Trophoblast cell (in vitro differentiated cells and primary cell): ENCODE data around the gene ERI2.
"Not testable (repeated sequence)": the region's sequence is repeated elsewhere in the genome, so short reads cannot be mapped to it uniquely, and the experiment has no call there.

Source experiments
- DNase-seq, 2 donors: peaks; one replicate each; pipeline ENCODE4 v3.0.0-alpha.2; 2016
- H2AFZ ChIP-seq: 2 replicates; pipeline ENCODE4 v1.6.1; 2013; ENCODE audit warnings: low read length, moderate library complexity, mild to moderate bottlenecking; ENCODE audit not compliant: insufficient read depth, poor library complexity
- H2AK5ac ChIP-seq: 2 replicates; pipeline ENCODE4 v1.6.1; 2013; ENCODE audit warnings: mild to moderate bottlenecking, low read length
- H2BK120ac ChIP-seq: 2 replicates; pipeline ENCODE4 v1.6.1; 2013; ENCODE audit warnings: low read length, mild to moderate bottlenecking, moderate library complexity; ENCODE audit not compliant: insufficient read depth, poor library complexity
- H2BK12ac ChIP-seq: 2 replicates; pipeline ENCODE4 v1.6.1; 2013; ENCODE audit warnings: mild to moderate bottlenecking, low read length, moderate library complexity
- H2BK5ac ChIP-seq: 2 replicates; pipeline ENCODE4 v1.6.1; 2013; ENCODE audit warnings: low read length, low read depth, moderate library complexity, mild to moderate bottlenecking; ENCODE audit not compliant: poor library complexity
- H3K14ac ChIP-seq: 2 replicates; pipeline ENCODE4 v1.6.1; 2013; ENCODE audit warnings: mild to moderate bottlenecking, low read length
- H3K18ac ChIP-seq: 2 replicates; pipeline ENCODE4 v1.6.1; 2013; ENCODE audit warnings: mild to moderate bottlenecking, low read length
- H3K23ac ChIP-seq: 2 replicates; pipeline ENCODE4 v1.6.1; 2013; ENCODE audit warnings: low read length
- H3K27ac ChIP-seq: 2 replicates; pipeline ENCODE4 v1.5.1; 2013; ENCODE audit warnings: low read depth, mild to moderate bottlenecking, inconsistent platforms, low read length, moderate library complexity
- H3K27me3 ChIP-seq: 2 replicates; pipeline ENCODE4 v1.6.1; 2013; ENCODE audit warnings: inconsistent platforms, mild to moderate bottlenecking, low read length, moderate library complexity; ENCODE audit not compliant: insufficient read depth
- H3K36me3 ChIP-seq, 2 experiments: 1 replicate in 1 of 2; 2 replicates in 1 of 2; pipeline ENCODE4 v1.6.1; 2013; ENCODE audit warnings: low read length in 2 of 2, mild to moderate bottlenecking in 2 of 2, moderate library complexity in 1 of 2; ENCODE audit not compliant: insufficient read depth in 2 of 2, control insufficient read depth in 1 of 2
- H3K4ac ChIP-seq: 2 replicates; pipeline ENCODE4 v1.6.1; 2013; ENCODE audit warnings: low read depth, mild to moderate bottlenecking, low read length, moderate library complexity
- H3K4me1 ChIP-seq, 2 experiments: 1 replicate in 1 of 2; 2 replicates in 1 of 2; pipeline ENCODE4 v1.6.1; 2013; ENCODE audit warnings: low read length in 2 of 2, mild to moderate bottlenecking in 2 of 2, moderate library complexity in 1 of 2; ENCODE audit not compliant: insufficient read depth in 2 of 2, control insufficient read depth in 1 of 2
- H3K4me2 ChIP-seq: 2 replicates; pipeline ENCODE4 v1.6.1; 2013; ENCODE audit warnings: inconsistent platforms, mild to moderate bottlenecking, low read length, moderate library complexity
- H3K4me3 ChIP-seq: 2 replicates; pipeline ENCODE4 v1.5.1; 2013; ENCODE audit warnings: mild to moderate bottlenecking, low read depth, low read length, inconsistent platforms
- H3K79me1 ChIP-seq: one replicate; pipeline ENCODE4 v1.6.1; 2013; ENCODE audit warnings: low read length
- H3K79me2 ChIP-seq: 2 replicates; pipeline ENCODE4 v1.6.1; 2013; ENCODE audit warnings: low read length, mild to moderate bottlenecking; ENCODE audit not compliant: control insufficient read depth, insufficient read depth, poor library complexity
- H3K9ac ChIP-seq: 2 replicates; pipeline ENCODE4 v1.6.1; 2013; ENCODE audit warnings: mild to moderate bottlenecking, low read length
- H3K9me3 ChIP-seq: 2 replicates; pipeline ENCODE4 v1.6.1; 2013; ENCODE audit warnings: low read depth, mild to moderate bottlenecking, control low read depth, inconsistent platforms, low read length; ENCODE audit not compliant: insufficient read depth
- H4K12ac ChIP-seq: 2 replicates; pipeline ENCODE4 v1.6.1; 2013; ENCODE audit warnings: low read depth, mild to moderate bottlenecking, low read length, moderate library complexity
- H4K8ac ChIP-seq: 2 replicates; pipeline ENCODE4 v1.6.1; 2013; ENCODE audit warnings: low read depth, mild to moderate bottlenecking, low read length, moderate library complexity
- H4K91ac ChIP-seq: one replicate; pipeline ENCODE4 v1.6.1; 2013; ENCODE audit warnings: low read depth, mild to moderate bottlenecking, low read length, moderate library complexity
- WGBS: extraction: QIAGEN DNeasy Blood & Tissue Kit; methylation state at CpG from one replicate; pipeline ENCODE4 v1.1.7; 2013; ENCODE audit warnings: missing lambda C conversion rate; ENCODE audit not compliant: insufficient read length, insufficient coverage; ENCODE audit errors: extremely low coverage; 5-methylcytosine and 5-hydroxymethylcytosine counted together

ERI2 gene

GRCh38 chr16:20755799-20756198 is 50.5 kb downstream of the ERI2 start:
- not testable (repeated sequence) for H3K18ac ChIP-seq, H3K79me1 ChIP-seq, H3K9me3 ChIP-seq, H4K91ac ChIP-seq, H3K23ac ChIP-seq, H3K79me2 ChIP-seq, H3K9ac ChIP-seq, H2AK5ac ChIP-seq, H2BK120ac ChIP-seq, H3K4ac ChIP-seq, H4K8ac ChIP-seq, H3K14ac ChIP-seq, H3K27me3 ChIP-seq, H2BK5ac ChIP-seq, H2AFZ ChIP-seq, H3K4me3 ChIP-seq, H3K4me1 ChIP-seq, DNase-seq, H3K36me3 ChIP-seq, H3K27ac ChIP-seq, H3K4me2 ChIP-seq, H2BK12ac ChIP-seq, H4K12ac ChIP-seq
- no CpG with 5 or more reads among the region's 5 CpGs for WGBS

GRCh38 chr16:20755238-20755637 is 51.0 kb downstream of the ERI2 start:
- H2AK5ac ChIP-seq: no peak overlapping the region
- H3K4me3 ChIP-seq: no peak overlapping the region
- H2BK12ac ChIP-seq: no peak overlapping the region

DNA sequence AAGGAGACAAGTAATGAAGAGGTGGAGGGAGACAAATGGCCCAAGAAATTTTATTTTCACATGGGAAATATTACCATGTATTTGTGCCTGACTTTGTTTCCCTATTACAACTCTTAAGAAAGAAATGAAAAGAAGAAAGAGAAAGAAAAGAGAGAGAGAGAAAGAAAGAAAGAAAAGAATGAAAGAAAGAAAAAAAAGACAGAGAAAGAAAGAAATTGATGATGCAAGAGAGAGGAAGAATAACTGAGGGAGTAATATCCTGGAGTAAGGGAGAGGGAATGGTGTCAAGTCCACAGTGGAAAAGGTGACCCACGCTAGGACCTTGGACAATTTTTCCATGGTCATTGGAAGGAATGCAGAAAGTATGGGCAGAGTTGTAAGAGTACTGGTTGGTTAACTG is 52.5 kb downstream of the ERI2 start:
- no peaks in the 10 kb centered on the region for H3K4me1 ChIP-seq

More at GRCh38 chr16:20755238-20755637, 51.0 kb downstream of the ERI2 start:
- no peak overlapping the region for H2AFZ ChIP-seq
- no peak overlapping the region for H2BK120ac ChIP-seq
- no peaks in the 10 kb centered on the region for H3K4me1 ChIP-seq
- H3K79me2 ChIP-seq: no peaks in the 10 kb centered on the region
- no peak overlapping the region for H4K8ac ChIP-seq
- H4K91ac ChIP-seq: no peak overlapping the region
- H3K18ac ChIP-seq: no peak overlapping the region
- H3K36me3 ChIP-seq: no peaks in the 10 kb centered on the region
- no peak for DNase-seq
- H3K9me3 ChIP-seq: no peaks in the 10 kb centered on the region
- no CpG with 5 or more reads among the region's 1 CpG for WGBS
- no peak overlapping the region for H3K23ac ChIP-seq
- H3K4ac ChIP-seq: no peak overlapping the region
- H3K27me3 ChIP-seq: no peaks in the 10 kb centered on the region
- no peak overlapping the region for H3K9ac ChIP-seq
- no peak overlapping the region for H2BK5ac ChIP-seq
- no peak overlapping the region for H3K27ac ChIP-seq
- H3K4me2 ChIP-seq: no peak overlapping the region
- H3K79me1 ChIP-seq: no peaks in the 10 kb centered on the region
- H3K14ac ChIP-seq: no peak overlapping the region
- H4K12ac ChIP-seq: no peak overlapping the region

GRCh38 chr16:20750558-20750957 is 55.7 kb downstream of the ERI2 start:
- H3K4me2 ChIP-seq: no peak overlapping the region
- no peaks in the 10 kb centered on the region for H3K4me1 ChIP-seq
- H2AK5ac ChIP-seq: no peak overlapping the region
- WGBS: no CpG with 5 or more reads among the region's 1 CpG
- peaks cover 0 to 1% of the 10 kb centered on the region in 2 experiments for H3K36me3 ChIP-seq
- no peaks in the 10 kb centered on the region for H3K79me2 ChIP-seq
- H3K27me3 ChIP-seq: no peaks in the 10 kb centered on the region
- H3K9ac ChIP-seq: no peak overlapping the region
- no peak overlapping the region for H3K4ac ChIP-seq
- H2BK5ac ChIP-seq: no peak overlapping the region
- H2BK12ac ChIP-seq: no peak overlapping the region
- H2BK120ac ChIP-seq: no peak overlapping the region
- no peak overlapping the region for H4K8ac ChIP-seq
- H3K18ac ChIP-seq: no peak overlapping the region
- DNase-seq: no peak
- no peak overlapping the region for H3K14ac ChIP-seq
- no peak overlapping the region for H2AFZ ChIP-seq
- H3K9me3 ChIP-seq: peaks cover 5% of the 10 kb centered on the region
- no peak overlapping the region for H3K23ac ChIP-seq
- H3K79me1 ChIP-seq: no peaks in the 10 kb centered on the region
- H4K91ac ChIP-seq: no peak overlapping the region
- no peak overlapping the region for H3K27ac ChIP-seq
- no peak overlapping the region for H3K4me3 ChIP-seq
- H4K12ac ChIP-seq: no peak overlapping the region

More for the DNA sequence above, 52.5 kb downstream of the ERI2 start:
- WGBS: no CpG with 5 or more reads among the region's 1 CpG
- Histone ChIP-seq H3K79me2 (no peaks in the 10 kb centered on the region), H4K91ac (no peak overlapping the region), H2AK5ac (no peak overlapping the region), H3K79me1 (no peaks in the 10 kb centered on the region), H3K4me2 (no peak overlapping the region), H2BK5ac (no peak overlapping the region), H3K4ac (no peak overlapping the region), H2BK12ac (no peak overlapping the region), H4K12ac (no peak overlapping the region), H3K18ac (no peak overlapping the region), H3K23ac (no peak overlapping the region), H3K36me3 (no peaks in the 10 kb centered on the region), H2AFZ (no peak overlapping the region), H3K9ac (no peak overlapping the region), H3K14ac (no peak overlapping the region), H3K9me3 (no peaks in the 10 kb centered on the region), H3K27ac (no peak overlapping the region), H4K8ac (no peak overlapping the region), H3K27me3 (no peaks in the 10 kb centered on the region), H3K4me3 (no peak overlapping the region), H2BK120ac (no peak overlapping the region)
- no peak for DNase-seq
